HepG2 (cell line): ENCODE results near the gene TUBB3. TPM values are rescaled to one million over a fixed set of nuclear protein-coding genes. Genes with fewer than 3 reads are reported as not detected.

ENCODE experiments used
- CEBPG ChIP-seq: IDR thresholded peaks from 2 replicates; pipeline ENCODE4 v1.6.1; 2016
- CHD4 ChIP-seq: fragments of 200-600 bp; sonication (generic); IDR thresholded peaks from 2 replicates; pipeline ENCODE4 v1.7.0; 2017; ENCODE audit warnings: mild to moderate bottlenecking, low read length, borderline replicate concordance
- KAT2B ChIP-seq: fragments of 150-350 bp; IDR thresholded peaks from 2 replicates; pipeline ENCODE4 v1.6.1; 2014; ENCODE audit warnings: low read depth, low read length, borderline replicate concordance
- NFE2L2 ChIP-seq: fragments of 150-350 bp; IDR thresholded peaks from 2 replicates; pipeline ENCODE4 v1.6.1; 2014; ENCODE audit warnings: low read length
- NONO ChIP-seq, 2 experiments: fragments of 450-650 bp in 1 of 2; sonication (generic) in 1 of 2; formaldehyde crosslinking in 1 of 2; IDR thresholded peaks in 1 of 2; conservative IDR thresholded peaks in 1 of 2; 2 replicates each; pipeline versions ENCODE4 v1.6.1 to v1.8.0; 2017 to 2022; ENCODE audit warnings: mild to moderate bottlenecking in 1 of 2, missing genetic modification reagents in 1 of 2, moderate library complexity in 1 of 2
- RARA ChIP-seq: IDR thresholded peaks from 2 replicates; pipeline ENCODE4 v1.6.1; 2016; ENCODE audit warnings: missing genetic modification reagents, missing compliant biosample characterization
- RFX1 ChIP-seq: fragments of 450-650 bp; IDR thresholded peaks from 2 replicates; pipeline ENCODE4 v1.6.1; 2017
- TCF7L2 ChIP-seq: IDR thresholded peaks from 2 replicates; pipeline ENCODE4 v1.6.1; 2011; ENCODE audit warnings: mild to moderate bottlenecking, low read depth, low read length, moderate library complexity
- THAP11 ChIP-seq: IDR thresholded peaks from 2 replicates; pipeline ENCODE4 v1.6.1; 2016; ENCODE audit warnings: missing biosample characterization, missing genetic modification reagents
- ZNF17 ChIP-seq: sonication (generic); formaldehyde crosslinking; IDR thresholded peaks from 2 replicates; pipeline ENCODE4 v1.5.0; 2020; ENCODE audit warnings: mild to moderate bottlenecking, missing genetic modification reagents
- ZNF205 ChIP-seq: IDR thresholded peaks from 2 replicates; pipeline ENCODE4 v1.6.1; 2018; ENCODE audit warnings: missing biosample characterization, missing genetic modification reagents
- ZNF329 ChIP-seq: sonication (generic); formaldehyde crosslinking; IDR thresholded peaks from 2 replicates; pipeline ENCODE4 v1.9.0; 2021; ENCODE audit warnings: low read depth, mild to moderate bottlenecking, missing genetic modification reagents
- ZNF367 ChIP-seq: sonication (generic); formaldehyde crosslinking; IDR thresholded peaks from 2 replicates; pipeline ENCODE4 v1.4.0; 2020; ENCODE audit warnings: missing genetic modification reagents, borderline replicate concordance
- ZNF704 ChIP-seq: sonication (generic); formaldehyde crosslinking; IDR thresholded peaks from 2 replicates; pipeline ENCODE4 v1.8.1; 2023; ENCODE audit warnings: mild to moderate bottlenecking, inconsistent platforms, moderate library complexity, missing genetic modification reagents, borderline replicate concordance
- ZNF737 ChIP-seq: sonication (generic); formaldehyde crosslinking; IDR thresholded peaks from 2 replicates; pipeline ENCODE4 v1.5.0; 2020; ENCODE audit warnings: missing genetic modification reagents, mild to moderate bottlenecking, borderline replicate concordance
- polyA plus RNA-seq, 8 experiments: library from polyadenylated mRNA; depleted of rRNA in 3 of 8; stranded (reverse) in 7 of 8; unstranded in 1 of 8; fragments of >200 nt; fragmentation: Illumina TruSeq in 4 of 8; extraction: Trizol in 4 of 8; gene quantifications; 2 replicates each; pipeline versions ENCODE4 v1.2.1 to v1.2.3, GENCODE V29; 2011 to 2016; ENCODE audit warnings: low read depth in 4 of 8, missing spikeins in 1 of 8, mixed read lengths in 1 of 8; ENCODE audit not compliant: insufficient read depth in 1 of 8
- total RNA-seq, 5 experiments: library from RNA; depleted of rRNA; stranded (reverse); fragments of >200 nt; fragmentation: Illumina TruSeq; extraction: Trizol; gene quantifications; 2 replicates each; pipeline ENCODE4 v1.2.3, GENCODE V29; 2016; ENCODE audit warnings: low read depth in 1 of 5
- TF ChIP-seq, protein P1 (sequence below): sonication (generic); formaldehyde crosslinking; IDR thresholded peaks from 2 replicates; pipeline ENCODE4 v1.5.1; 2020; ENCODE audit warnings: mild to moderate bottlenecking, missing genetic modification reagents, borderline replicate concordance
- TF ChIP-seq, protein P2 (sequence below): IDR thresholded peaks from 2 replicates; pipeline ENCODE4 v1.6.1; 2012; ENCODE audit warnings: inconsistent platforms
- TF ChIP-seq, protein P3 (sequence below): sonication (generic); formaldehyde crosslinking; IDR thresholded peaks from 2 replicates; pipeline ENCODE4 v1.4.0; 2020; ENCODE audit warnings: mild to moderate bottlenecking, missing genetic modification reagents
- TF ChIP-seq, protein P4 (sequence below): sonication (generic); formaldehyde crosslinking; IDR thresholded peaks from 2 replicates; pipeline ENCODE4 v1.9.0; 2022; ENCODE audit warnings: missing genetic modification reagents, mild to moderate bottlenecking, borderline replicate concordance

TUBB3 gene
- total and polyA plus RNA-seq, 2 of the 13 experiments (the other 11 are each of a cell fraction or from before 2014, with no cell fraction given), result 110 to 185 TPM

DNA sequence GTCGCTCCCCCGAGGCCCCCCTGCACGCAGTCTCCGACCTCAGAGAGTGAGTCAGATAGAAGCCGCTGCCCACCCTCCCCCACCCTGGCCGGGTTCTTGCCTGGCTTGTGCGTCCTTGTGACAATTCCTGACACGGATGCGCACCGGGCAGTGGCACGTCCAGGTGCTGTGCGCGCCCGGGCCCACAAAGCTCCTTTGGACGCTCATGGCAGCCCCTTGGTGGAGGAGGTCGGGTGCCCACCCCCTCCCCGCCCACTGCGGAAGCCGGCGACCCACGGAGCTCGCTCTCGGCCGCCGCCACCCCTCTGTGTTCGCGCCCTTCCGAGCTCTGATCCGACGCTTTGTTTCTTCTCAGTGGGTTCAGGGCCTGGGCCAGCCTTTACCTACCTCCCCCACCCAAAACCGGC lies 662 bp upstream of the TUBB3 start (continued):
- TF ChIP-seq, protein P1, sequence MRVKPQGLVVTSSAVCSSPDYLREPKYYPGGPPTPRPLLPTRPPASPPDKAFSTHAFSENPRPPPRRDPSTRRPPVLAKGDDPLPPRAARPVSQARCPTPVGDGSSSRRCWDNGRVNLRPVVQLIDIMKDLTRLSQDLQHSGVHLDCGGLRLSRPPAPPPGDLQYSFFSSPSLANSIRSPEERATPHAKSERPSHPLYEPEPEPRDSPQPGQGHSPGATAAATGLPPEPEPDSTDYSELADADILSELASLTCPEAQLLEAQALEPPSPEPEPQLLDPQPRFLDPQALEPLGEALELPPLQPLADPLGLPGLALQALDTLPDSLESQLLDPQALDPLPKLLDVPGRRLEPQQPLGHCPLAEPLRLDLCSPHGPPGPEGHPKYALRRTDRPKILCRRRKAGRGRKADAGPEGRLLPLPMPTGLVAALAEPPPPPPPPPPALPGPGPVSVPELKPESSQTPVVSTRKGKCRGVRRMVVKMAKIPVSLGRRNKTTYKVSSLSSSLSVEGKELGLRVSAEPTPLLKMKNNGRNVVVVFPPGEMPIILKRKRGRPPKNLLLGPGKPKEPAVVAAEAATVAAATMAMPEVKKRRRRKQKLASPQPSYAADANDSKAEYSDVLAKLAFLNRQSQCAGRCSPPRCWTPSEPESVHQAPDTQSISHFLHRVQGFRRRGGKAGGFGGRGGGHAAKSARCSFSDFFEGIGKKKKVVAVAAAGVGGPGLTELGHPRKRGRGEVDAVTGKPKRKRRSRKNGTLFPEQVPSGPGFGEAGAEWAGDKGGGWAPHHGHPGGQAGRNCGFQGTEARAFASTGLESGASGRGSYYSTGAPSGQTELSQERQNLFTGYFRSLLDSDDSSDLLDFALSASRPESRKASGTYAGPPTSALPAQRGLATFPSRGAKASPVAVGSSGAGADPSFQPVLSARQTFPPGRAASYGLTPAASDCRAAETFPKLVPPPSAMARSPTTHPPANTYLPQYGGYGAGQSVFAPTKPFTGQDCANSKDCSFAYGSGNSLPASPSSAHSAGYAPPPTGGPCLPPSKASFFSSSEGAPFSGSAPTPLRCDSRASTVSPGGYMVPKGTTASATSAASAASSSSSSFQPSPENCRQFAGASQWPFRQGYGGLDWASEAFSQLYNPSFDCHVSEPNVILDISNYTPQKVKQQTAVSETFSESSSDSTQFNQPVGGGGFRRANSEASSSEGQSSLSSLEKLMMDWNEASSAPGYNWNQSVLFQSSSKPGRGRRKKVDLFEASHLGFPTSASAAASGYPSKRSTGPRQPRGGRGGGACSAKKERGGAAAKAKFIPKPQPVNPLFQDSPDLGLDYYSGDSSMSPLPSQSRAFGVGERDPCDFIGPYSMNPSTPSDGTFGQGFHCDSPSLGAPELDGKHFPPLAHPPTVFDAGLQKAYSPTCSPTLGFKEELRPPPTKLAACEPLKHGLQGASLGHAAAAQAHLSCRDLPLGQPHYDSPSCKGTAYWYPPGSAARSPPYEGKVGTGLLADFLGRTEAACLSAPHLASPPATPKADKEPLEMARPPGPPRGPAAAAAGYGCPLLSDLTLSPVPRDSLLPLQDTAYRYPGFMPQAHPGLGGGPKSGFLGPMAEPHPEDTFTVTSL, result no peak; the same call in 1 of the 2 replicates
- TF ChIP-seq KAT2B (no peak), ZNF704 (CRISPR knock-in tag) (0 out of 2 replicates have a peak, but pooled peaks have one; percentile 7), RFX1 (no peak), ZNF737 (CRISPR knock-in tag) (no peak), ZNF329 (CRISPR knock-in tag) (no peak; the same call in 1 of the 2 replicates), THAP11 (no peak; the same call in 1 of the 2 replicates), CHD4 (0 out of 2 replicates have a peak, but pooled peaks have one; percentile 74), CEBPG (CRISPR knock-in tag) (no peak), RARA (CRISPR knock-in tag) (peak; percentile 48), ZNF205 (CRISPR knock-in tag) (no peak), NFE2L2 (no peak), ZNF17 (CRISPR knock-in tag) (0 out of 2 replicates have a peak, but pooled peaks have one; percentile 25), NONO (IDR thresholded peaks at IDR 0.05) (no peak), NONO (CRISPR knock-in tag; conservative IDR thresholded peaks at IDR 0.05) (peak; percentile 60; the same call in 1 of the 2 replicates), TCF7L2 (no peak), ZNF367 (CRISPR knock-in tag) (no peak; the same call in 1 of the 2 replicates)
- TF ChIP-seq, protein P2, sequence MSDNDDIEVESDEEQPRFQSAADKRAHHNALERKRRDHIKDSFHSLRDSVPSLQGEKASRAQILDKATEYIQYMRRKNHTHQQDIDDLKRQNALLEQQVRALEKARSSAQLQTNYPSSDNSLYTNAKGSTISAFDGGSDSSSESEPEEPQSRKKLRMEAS, result no peak
- TF ChIP-seq, protein P3, sequence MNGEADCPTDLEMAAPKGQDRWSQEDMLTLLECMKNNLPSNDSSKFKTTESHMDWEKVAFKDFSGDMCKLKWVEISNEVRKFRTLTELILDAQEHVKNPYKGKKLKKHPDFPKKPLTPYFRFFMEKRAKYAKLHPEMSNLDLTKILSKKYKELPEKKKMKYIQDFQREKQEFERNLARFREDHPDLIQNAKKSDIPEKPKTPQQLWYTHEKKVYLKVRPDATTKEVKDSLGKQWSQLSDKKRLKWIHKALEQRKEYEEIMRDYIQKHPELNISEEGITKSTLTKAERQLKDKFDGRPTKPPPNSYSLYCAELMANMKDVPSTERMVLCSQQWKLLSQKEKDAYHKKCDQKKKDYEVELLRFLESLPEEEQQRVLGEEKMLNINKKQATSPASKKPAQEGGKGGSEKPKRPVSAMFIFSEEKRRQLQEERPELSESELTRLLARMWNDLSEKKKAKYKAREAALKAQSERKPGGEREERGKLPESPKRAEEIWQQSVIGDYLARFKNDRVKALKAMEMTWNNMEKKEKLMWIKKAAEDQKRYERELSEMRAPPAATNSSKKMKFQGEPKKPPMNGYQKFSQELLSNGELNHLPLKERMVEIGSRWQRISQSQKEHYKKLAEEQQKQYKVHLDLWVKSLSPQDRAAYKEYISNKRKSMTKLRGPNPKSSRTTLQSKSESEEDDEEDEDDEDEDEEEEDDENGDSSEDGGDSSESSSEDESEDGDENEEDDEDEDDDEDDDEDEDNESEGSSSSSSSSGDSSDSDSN (CRISPR knock-in tag), result no peak
- TF ChIP-seq, protein P4, sequence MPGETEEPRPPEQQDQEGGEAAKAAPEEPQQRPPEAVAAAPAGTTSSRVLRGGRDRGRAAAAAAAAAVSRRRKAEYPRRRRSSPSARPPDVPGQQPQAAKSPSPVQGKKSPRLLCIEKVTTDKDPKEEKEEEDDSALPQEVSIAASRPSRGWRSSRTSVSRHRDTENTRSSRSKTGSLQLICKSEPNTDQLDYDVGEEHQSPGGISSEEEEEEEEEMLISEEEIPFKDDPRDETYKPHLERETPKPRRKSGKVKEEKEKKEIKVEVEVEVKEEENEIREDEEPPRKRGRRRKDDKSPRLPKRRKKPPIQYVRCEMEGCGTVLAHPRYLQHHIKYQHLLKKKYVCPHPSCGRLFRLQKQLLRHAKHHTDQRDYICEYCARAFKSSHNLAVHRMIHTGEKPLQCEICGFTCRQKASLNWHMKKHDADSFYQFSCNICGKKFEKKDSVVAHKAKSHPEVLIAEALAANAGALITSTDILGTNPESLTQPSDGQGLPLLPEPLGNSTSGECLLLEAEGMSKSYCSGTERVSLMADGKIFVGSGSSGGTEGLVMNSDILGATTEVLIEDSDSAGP (CRISPR knock-in tag), result peak; percentile 39
